Glutamatergic neuron (in vitro differentiated cells): Measurements from ENCODE around the gene UNC80. TPM values are rescaled to one million over a fixed set of nuclear protein-coding genes. Genes with fewer than 3 reads are reported as not detected.

Experiments
- DNase-seq: peaks from one replicate; pipeline ENCODE4 v3.0.0; 2022
- H3K27ac Mint-ChIP-seq: one replicate; pipeline ENCODE4 v1.8.0; 2020; ENCODE audit warnings: mild to moderate bottlenecking, mixed read lengths, inconsistent platforms; ENCODE audit not compliant: unreplicated experiment
- H3K27me3 Mint-ChIP-seq: one replicate; pipeline ENCODE4 v1.8.0; 2020; ENCODE audit warnings: mild to moderate bottlenecking, moderate library complexity, mixed read lengths, inconsistent platforms; ENCODE audit not compliant: unreplicated experiment
- H3K36me3 Mint-ChIP-seq: one replicate; pipeline ENCODE4 v1.8.0; 2020; ENCODE audit warnings: mild to moderate bottlenecking, mixed read lengths, inconsistent platforms; ENCODE audit not compliant: unreplicated experiment
- H3K4me1 Mint-ChIP-seq: one replicate; pipeline ENCODE4 v1.8.0; 2020; ENCODE audit warnings: mild to moderate bottlenecking, low read depth, mixed read lengths, inconsistent platforms; ENCODE audit not compliant: unreplicated experiment
- H3K4me3 Mint-ChIP-seq: one replicate; pipeline ENCODE4 v1.8.0; 2020; ENCODE audit warnings: mild to moderate bottlenecking, mixed read lengths, inconsistent platforms; ENCODE audit not compliant: unreplicated experiment
- H3K9me3 Mint-ChIP-seq: one replicate; pipeline ENCODE4 v1.8.0; 2020; ENCODE audit warnings: mild to moderate bottlenecking, moderate library complexity, mixed read lengths, inconsistent platforms; ENCODE audit not compliant: unreplicated experiment
- total RNA-seq: library from RNA; stranded (reverse); fragmentation: NEBNext Ultra II Directional; extraction: Animal tissue kit (Norgen Biotek cat#: 25700); gene quantifications from one replicate; pipeline ENCODE4 v1.2.1, GENCODE V29; 2021; ENCODE audit not compliant: unreplicated experiment
- TF ChIP-seq, protein P1 (sequence below): fragments of 200-600 bp; sonication (generic); IDR thresholded peaks from one replicate; pipeline ENCODE4 v1.5.0; 2021; ENCODE audit not compliant: partially characterized antibody, unreplicated experiment

Gene UNC80
- total RNA-seq, 1 donor from 2014 or later: 9.0 TPM

DNA sequence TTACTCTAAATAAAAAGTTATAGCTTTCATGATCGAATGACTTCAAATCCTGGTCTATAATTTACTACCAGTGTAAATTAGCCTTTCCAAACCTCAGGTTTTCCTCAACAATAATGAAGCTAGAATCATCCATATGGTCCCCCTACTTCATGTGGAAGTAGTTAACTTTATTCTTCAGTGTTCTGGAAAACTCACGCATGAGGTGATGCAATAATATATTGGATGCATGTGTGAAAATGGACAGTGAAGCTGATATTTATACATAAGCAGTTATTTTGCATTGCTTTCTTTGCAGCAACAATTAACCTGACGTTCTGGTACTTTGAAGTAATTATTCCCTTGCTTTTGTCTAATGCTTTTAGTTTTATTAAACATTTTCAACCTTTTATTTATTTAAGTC is 18.6 kb upstream of the UNC80 start:
- Mint-ChIP-seq H3K9me3 (no peaks in the 10 kb centered on the region), H3K27me3 (peaks cover 4% of the 10 kb centered on the region)
- TF ChIP-seq, protein P1, sequence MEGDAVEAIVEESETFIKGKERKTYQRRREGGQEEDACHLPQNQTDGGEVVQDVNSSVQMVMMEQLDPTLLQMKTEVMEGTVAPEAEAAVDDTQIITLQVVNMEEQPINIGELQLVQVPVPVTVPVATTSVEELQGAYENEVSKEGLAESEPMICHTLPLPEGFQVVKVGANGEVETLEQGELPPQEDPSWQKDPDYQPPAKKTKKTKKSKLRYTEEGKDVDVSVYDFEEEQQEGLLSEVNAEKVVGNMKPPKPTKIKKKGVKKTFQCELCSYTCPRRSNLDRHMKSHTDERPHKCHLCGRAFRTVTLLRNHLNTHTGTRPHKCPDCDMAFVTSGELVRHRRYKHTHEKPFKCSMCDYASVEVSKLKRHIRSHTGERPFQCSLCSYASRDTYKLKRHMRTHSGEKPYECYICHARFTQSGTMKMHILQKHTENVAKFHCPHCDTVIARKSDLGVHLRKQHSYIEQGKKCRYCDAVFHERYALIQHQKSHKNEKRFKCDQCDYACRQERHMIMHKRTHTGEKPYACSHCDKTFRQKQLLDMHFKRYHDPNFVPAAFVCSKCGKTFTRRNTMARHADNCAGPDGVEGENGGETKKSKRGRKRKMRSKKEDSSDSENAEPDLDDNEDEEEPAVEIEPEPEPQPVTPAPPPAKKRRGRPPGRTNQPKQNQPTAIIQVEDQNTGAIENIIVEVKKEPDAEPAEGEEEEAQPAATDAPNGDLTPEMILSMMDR: no peak

DNA sequence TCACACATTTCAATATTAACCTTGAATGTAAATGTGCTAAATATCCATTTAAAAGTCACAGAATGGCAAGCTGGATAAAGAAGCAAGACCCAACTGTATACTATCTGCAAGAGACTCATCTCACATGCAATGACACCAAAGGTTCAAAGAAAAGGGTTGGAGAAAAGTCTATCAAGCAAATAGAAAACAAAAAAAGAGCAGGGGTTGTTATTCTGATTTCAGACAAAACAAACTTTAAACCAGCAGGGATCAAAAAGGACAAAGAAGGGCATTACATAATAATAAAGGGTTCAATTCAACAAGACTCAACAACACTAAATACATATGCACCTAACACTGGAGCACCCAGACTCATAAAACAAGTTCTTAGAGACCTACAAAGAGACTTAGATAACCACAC is 14.5 kb upstream of the UNC80 start:
- Mint-ChIP-seq H3K36me3 (peaks cover 9% of the 10 kb centered on the region), H3K4me1 (no peaks in the 10 kb centered on the region), H3K9me3 (peaks cover 3% of the 10 kb centered on the region), H3K27ac (no peak overlapping the region), H3K4me3 (no peak overlapping the region), H3K27me3 (peaks cover 6% of the 10 kb centered on the region)
- DNase-seq: no peak
- TF ChIP-seq, protein P1: no peak

More for the DNA sequence above, 18.6 kb upstream of the UNC80 start:
- Mint-ChIP-seq H3K36me3 (no peaks in the 10 kb centered on the region), H3K4me3 (no peak overlapping the region), H3K27ac (no peak overlapping the region), H3K4me1 (no peaks in the 10 kb centered on the region)
- DNase-seq: no peak

DNA sequence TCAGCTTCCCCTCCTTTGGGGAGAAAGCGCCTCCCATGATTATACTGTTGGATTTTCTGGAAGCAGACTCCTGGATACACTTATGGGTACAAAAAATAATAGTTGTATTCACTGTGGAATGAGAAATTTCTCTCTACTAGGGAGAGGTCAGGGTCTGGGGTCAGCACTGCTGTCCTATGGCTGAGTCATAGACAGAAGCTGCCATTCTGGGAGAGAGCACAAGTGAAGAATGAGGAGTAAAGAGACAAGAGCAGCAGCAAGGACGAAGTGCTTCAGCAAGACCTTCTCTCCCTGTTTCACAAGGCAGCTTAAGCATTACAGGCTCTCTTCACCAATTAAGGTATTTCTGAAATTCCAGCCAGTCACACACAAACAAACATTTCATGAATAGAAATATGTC is 10.1 kb upstream of the UNC80 start:
- peaks cover 3% of the 10 kb centered on the region for H3K9me3 Mint-ChIP-seq
- H3K27ac Mint-ChIP-seq: no peak overlapping the region
- no peak for DNase-seq
- H3K36me3 Mint-ChIP-seq: peaks cover 9% of the 10 kb centered on the region
- TF ChIP-seq, protein P1: no peak
- H3K27me3 Mint-ChIP-seq: peaks cover 6% of the 10 kb centered on the region
- H3K4me3 Mint-ChIP-seq: no peak overlapping the region
- no peaks in the 10 kb centered on the region for H3K4me1 Mint-ChIP-seq

DNA sequence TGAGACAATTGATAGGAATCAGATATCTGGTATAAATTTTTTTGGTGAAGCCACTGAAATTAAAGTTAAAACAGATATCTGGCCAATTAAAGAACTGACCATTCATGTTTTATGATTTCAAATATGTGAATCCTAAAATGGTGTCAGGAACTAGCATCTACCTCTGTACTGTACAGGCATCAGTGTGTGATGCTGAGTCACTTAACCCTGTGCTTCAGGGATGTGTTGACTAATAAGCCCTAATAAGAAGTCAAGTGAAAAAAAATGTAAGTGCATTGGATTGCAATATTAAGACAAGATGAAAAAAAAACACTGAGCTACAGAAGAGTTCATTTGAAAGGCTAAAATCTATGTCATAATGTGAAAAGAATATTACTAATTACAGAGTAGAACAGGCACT is 9.1 kb upstream of the UNC80 start:
- TF ChIP-seq, protein P1: no peak
- Mint-ChIP-seq H3K4me1 (no peaks in the 10 kb centered on the region), H3K27me3 (peaks cover 5% of the 10 kb centered on the region), H3K36me3 (peaks cover 9% of the 10 kb centered on the region), H3K9me3 (peaks cover 3% of the 10 kb centered on the region), H3K27ac (no peak overlapping the region), H3K4me3 (no peak overlapping the region)
- no peak for DNase-seq

DNA sequence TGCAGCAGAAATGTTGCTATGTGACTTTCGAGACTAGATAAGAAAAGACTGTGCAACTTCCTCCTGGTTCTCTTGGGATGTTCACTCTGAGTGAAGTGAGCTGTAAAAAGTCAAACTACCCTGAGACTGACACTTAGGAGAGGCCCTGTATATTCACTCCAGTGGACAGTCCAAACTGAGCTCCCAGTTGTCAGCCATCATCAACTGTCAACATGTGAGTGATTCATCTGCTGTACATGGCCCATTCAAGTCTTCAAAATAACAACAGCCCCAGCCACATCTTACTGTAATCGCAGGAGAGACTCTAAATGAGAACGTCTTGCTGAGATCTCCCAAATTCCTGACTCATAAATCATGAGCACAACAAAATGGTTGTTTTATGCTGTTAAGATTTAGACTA is 8.5 kb upstream of the UNC80 start:
- H3K4me1 Mint-ChIP-seq: no peaks in the 10 kb centered on the region
- no peak overlapping the region for H3K27ac Mint-ChIP-seq
- H3K36me3 Mint-ChIP-seq: peaks cover 9% of the 10 kb centered on the region
- TF ChIP-seq, protein P1: no peak
- DNase-seq: no peak
- H3K4me3 Mint-ChIP-seq: no peak overlapping the region
- H3K9me3 Mint-ChIP-seq: peaks cover 3% of the 10 kb centered on the region
- peaks cover 2% of the 10 kb centered on the region for H3K27me3 Mint-ChIP-seq
